Umbilical cord (tissue), 2 donors: ENCODE measurements around the gene MMP24. TPM values are rescaled to one million over a fixed set of nuclear protein-coding genes. Genes with fewer than 3 reads are reported as not detected.

Experiments used
- DNase-seq: peaks from one replicate; pipeline ENCODE4 v3.0.0-alpha.2; 2015; ENCODE audit warnings: low spot score
- total RNA-seq: library from RNA; depleted of rRNA; stranded (reverse); fragments of >200 nt; gene quantifications from one replicate; pipeline ENCODE4 v1.2.3, GENCODE V29; 2014; ENCODE audit warnings: low replicate concordance; ENCODE audit not compliant: insufficient read depth

Gene MMP24
- total RNA-seq, 1 donor from 2014 or later: 0.24 TPM

GRCh38 chr20:35291654-35292503 is 65.4 kb downstream of the MMP24 start, which contains the start of gene FAM83C:
Gene FAM83C, minus strand, starts transcription at chr20:35292425. Its CDS starts 121 bp downstream, at chr20:35292304.
- no peak for DNase-seq

GRCh38 chr20:35292504-35293285 is 66.2 kb downstream of the MMP24 start:
- no peak for DNase-seq

- DNase-seq: no peak
Measured at GRCh38 chr20:35293303-35294292, 67.1 kb downstream of the MMP24 start.

GRCh38 chr20:35294293-35294685 is 67.8 kb downstream of the MMP24 start:
- DNase-seq: no peak

- DNase-seq: no peak
Measured at GRCh38 chr20:35295058-35295457, 68.6 kb downstream of the MMP24 start.

- no peak for DNase-seq
Measured at GRCh38 chr20:35295674-35296073, 69.2 kb downstream of the MMP24 start.

- no peak for DNase-seq
Measured at GRCh38 chr20:35296101-35296554, 69.6 kb downstream of the MMP24 start.

- DNase-seq: no peak
Measured at GRCh38 chr20:35297155-35297554, 70.7 kb downstream of the MMP24 start.

GRCh38 chr20:35297740-35298139 is 71.2 kb downstream of the MMP24 start:
- no peak for DNase-seq

- no peak for DNase-seq
Measured at GRCh38 chr20:35298264-35298663, 71.8 kb downstream of the MMP24 start.

- DNase-seq: no peak
Measured at GRCh38 chr20:35299780-35300179, 73.3 kb downstream of the MMP24 start.

- no peak for DNase-seq
Measured at GRCh38 chr20:35300469-35301262, 74.2 kb downstream of the MMP24 start.

- no peak for DNase-seq
Measured at GRCh38 chr20:35301426-35301825, 74.9 kb downstream of the MMP24 start.

- DNase-seq: no peak
Measured at GRCh38 chr20:35302421-35303335, 76.2 kb downstream of the MMP24 start.

- no peak for DNase-seq
Measured at GRCh38 chr20:35303382-35303734, 76.9 kb downstream of the MMP24 start.

- DNase-seq: peak; percentile 87
Measured at GRCh38 chr20:35303735-35304491, 77.4 kb downstream of the MMP24 start.

- DNase-seq: no peak
Measured at GRCh38 chr20:35304956-35305355, 78.5 kb downstream of the MMP24 start.

- peak; percentile 89 for DNase-seq
Measured at GRCh38 chr20:35305682-35306556, 79.4 kb downstream of the MMP24 start.
